GOT3 (cell line): ENCODE results near the gene NAV2.
A peak's percentile ranks its signal among the peaks of the same experiment; 100 is the strongest.

Experiments used
- DNase-seq: peaks from one replicate; lab custom pipeline; 2025; ENCODE audit warnings: mixed read lengths; lab: John Stamatoyannopoulos, UW

The NAV2 gene

GRCh38 chr11:19712281-19713195 lies at the start of gene NAV2:
NAV2 (plus strand) TSS chr11:19712837; CDS start chr11:19713696, 859 bp downstream.
- peak; percentile 36 for DNase-seq

- DNase-seq = no peak
Measured at GRCh38 chr11:19663206-19663605, 49.4 kb upstream of the NAV2 start.

GRCh38 chr11:19664886-19665548 lies 47.6 kb upstream of the NAV2 start:
- no peak for DNase-seq

GRCh38 chr11:19666951-19667350 lies 45.7 kb upstream of the NAV2 start:
- DNase-seq = no peak

GRCh38 chr11:19669511-19669910 lies 43.1 kb upstream of the NAV2 start:
- no peak for DNase-seq

- DNase-seq = no peak
Measured at GRCh38 chr11:19670030-19670791, 42.4 kb upstream of the NAV2 start.

- DNase-seq = no peak
Measured at GRCh38 chr11:19672586-19673206, 39.9 kb upstream of the NAV2 start.

GRCh38 chr11:19673924-19674729 lies 38.5 kb upstream of the NAV2 start:
- DNase-seq = no peak

- no peak for DNase-seq
Measured at GRCh38 chr11:19674836-19675235, 37.8 kb upstream of the NAV2 start.

GRCh38 chr11:19675397-19675796 lies 37.2 kb upstream of the NAV2 start:
- no peak for DNase-seq

- no peak for DNase-seq
Measured at GRCh38 chr11:19676475-19677380, 35.9 kb upstream of the NAV2 start.

- no peak for DNase-seq
Measured at GRCh38 chr11:19677381-19678080, 35.1 kb upstream of the NAV2 start.

GRCh38 chr11:19679952-19680828 lies 32.4 kb upstream of the NAV2 start:
- DNase-seq = peak; percentile 15

- DNase-seq = no peak
Measured at GRCh38 chr11:19680829-19681368, 31.7 kb upstream of the NAV2 start.

GRCh38 chr11:19683141-19683805 lies 29.4 kb upstream of the NAV2 start:
- DNase-seq = no peak

- no peak for DNase-seq
Measured at GRCh38 chr11:19683862-19684491, 28.7 kb upstream of the NAV2 start.

- DNase-seq = no peak
Measured at GRCh38 chr11:19686234-19686633, 26.4 kb upstream of the NAV2 start.
